Measurements from ENCODE around the gene DTHD1. TPM values are rescaled to one million over a fixed set of nuclear protein-coding genes. Genes with fewer than 3 reads are reported as not detected.

Gene DTHD1
- total and polyA plus RNA-seq, 2 donors (not counting 1 experiment from before 2014, with no cell fraction given), result not detected

DNA sequence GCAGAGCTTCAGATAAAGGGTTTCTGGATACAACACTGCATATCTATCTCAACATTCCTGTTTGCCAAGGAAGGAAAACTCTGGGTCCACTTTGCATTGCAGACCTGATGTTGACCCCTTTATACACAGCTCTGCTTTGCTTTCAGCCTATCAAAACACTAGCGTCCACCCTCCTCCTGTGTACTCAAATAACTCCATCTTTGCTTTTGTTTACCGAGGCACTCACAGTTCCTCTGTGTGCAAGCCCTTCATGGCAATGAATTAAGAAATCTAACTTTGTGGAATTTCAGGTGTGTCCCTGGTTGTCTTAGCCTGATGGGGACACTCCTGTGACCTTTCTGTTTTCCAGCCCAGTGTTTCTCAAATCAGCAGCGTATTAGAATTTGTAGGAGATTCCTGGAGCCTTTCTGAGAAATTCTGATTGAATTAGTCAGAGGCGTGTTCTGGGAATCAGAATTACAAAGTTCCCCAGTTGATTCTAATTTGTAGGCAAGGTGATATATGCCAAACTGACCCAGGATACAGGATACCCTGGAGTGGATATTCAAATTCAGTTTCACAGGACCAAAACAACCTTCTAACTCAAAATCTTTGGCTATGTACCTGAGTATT lies 68.6 kb downstream of the DTHD1 start:
- no peaks in the 10 kb centered on the region for H3K9me3 ChIP-seq (ENCODE audit: control insufficient read depth, insufficient read depth, low read depth, low read length)
- H3K4me2 ChIP-seq (ENCODE audit: extremely low read depth, insufficient read depth, low read length), result no peak overlapping the region
- no peaks in the 10 kb centered on the region for H4K20me1 ChIP-seq (ENCODE audit: control insufficient read depth, extremely low read depth, insufficient read depth, low read length)
- peak in 1 of 2 donors; percentile 20 for DNase-seq (ENCODE audit: low read depth in 2 of 2)
- no peaks in the 10 kb centered on the region for H3K4me1 ChIP-seq (ENCODE audit: control insufficient read depth, extremely low read depth, insufficient read depth, low read length)
- no peaks in the 10 kb centered on the region for H3K27me3 ChIP-seq (ENCODE audit: control insufficient read depth, insufficient read depth, low read length)
- H3K27ac ChIP-seq (ENCODE audit: insufficient read depth, low read length), result no peak overlapping the region
- H2AFZ ChIP-seq (ENCODE audit: low read length), result no peak overlapping the region
- TF ChIP-seq, protein P1, sequence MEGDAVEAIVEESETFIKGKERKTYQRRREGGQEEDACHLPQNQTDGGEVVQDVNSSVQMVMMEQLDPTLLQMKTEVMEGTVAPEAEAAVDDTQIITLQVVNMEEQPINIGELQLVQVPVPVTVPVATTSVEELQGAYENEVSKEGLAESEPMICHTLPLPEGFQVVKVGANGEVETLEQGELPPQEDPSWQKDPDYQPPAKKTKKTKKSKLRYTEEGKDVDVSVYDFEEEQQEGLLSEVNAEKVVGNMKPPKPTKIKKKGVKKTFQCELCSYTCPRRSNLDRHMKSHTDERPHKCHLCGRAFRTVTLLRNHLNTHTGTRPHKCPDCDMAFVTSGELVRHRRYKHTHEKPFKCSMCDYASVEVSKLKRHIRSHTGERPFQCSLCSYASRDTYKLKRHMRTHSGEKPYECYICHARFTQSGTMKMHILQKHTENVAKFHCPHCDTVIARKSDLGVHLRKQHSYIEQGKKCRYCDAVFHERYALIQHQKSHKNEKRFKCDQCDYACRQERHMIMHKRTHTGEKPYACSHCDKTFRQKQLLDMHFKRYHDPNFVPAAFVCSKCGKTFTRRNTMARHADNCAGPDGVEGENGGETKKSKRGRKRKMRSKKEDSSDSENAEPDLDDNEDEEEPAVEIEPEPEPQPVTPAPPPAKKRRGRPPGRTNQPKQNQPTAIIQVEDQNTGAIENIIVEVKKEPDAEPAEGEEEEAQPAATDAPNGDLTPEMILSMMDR (conservative IDR thresholded peaks at IDR 0.05 in 1 of 2, IDR thresholded peaks at IDR 0.05 in 1 of 2; ENCODE audit: low read depth in 1 of 2, low read length in 2 of 2), result no peak
- TF ChIP-seq EZH2 (IDR thresholded peaks at IDR 0.05; ENCODE audit: low read length, missing control alignments), result no peak
- H3K4me3 ChIP-seq (replicated peaks in 1 of 4; ENCODE audit: control extremely low read depth in 1 of 4, insufficient read depth in 1 of 4, low read depth in 3 of 4, low read length in 4 of 4), result no peak overlapping the region
- H3K79me2 ChIP-seq (ENCODE audit: control insufficient read depth, insufficient read depth, low read length), result no peaks in the 10 kb centered on the region
- H3K36me3 ChIP-seq (ENCODE audit: control insufficient read depth, insufficient read depth, low read length), result no peaks in the 10 kb centered on the region
- no peak overlapping the region for H3K9ac ChIP-seq (ENCODE audit: insufficient read depth, low read length)

DNA sequence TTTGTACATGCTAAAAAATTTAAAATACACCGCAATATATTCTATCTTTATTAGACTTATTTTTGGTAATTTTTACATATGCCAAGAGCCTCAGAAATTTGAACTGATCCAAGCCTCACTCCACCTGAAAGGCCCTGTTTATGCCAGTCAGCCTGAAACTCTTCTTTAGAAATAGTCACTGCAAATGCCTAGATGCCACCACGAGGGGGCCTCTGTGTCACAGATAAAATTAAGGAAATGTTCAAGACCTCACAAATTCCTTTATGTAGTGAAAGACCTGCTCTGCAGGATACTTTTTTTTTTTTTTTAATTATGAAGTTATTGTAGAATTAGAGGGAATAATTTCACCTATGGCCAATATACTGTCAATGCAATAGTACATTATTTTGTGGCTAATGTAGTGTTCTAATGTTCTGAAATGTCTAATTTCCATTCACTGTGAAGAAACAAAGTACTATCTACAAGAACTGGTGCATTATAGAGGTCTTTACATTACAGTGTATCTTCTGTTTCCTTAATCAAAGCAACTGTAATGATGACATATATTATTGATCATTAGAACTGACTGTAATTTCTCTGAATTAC lies 69.8 kb downstream of the DTHD1 start:
- Histone ChIP-seq H3K36me3 (ENCODE audit: control insufficient read depth, insufficient read depth, low read length) (no peaks in the 10 kb centered on the region), H3K27ac (ENCODE audit: insufficient read depth, low read length) (no peak overlapping the region), H3K4me3 (replicated peaks in 1 of 4; ENCODE audit: control extremely low read depth in 1 of 4, insufficient read depth in 1 of 4, low read depth in 3 of 4, low read length in 4 of 4) (no peak overlapping the region), H3K4me2 (ENCODE audit: extremely low read depth, insufficient read depth, low read length) (no peak overlapping the region), H3K9ac (ENCODE audit: insufficient read depth, low read length) (no peak overlapping the region), H2AFZ (ENCODE audit: low read length) (no peak overlapping the region), H3K9me3 (ENCODE audit: control insufficient read depth, insufficient read depth, low read depth, low read length) (no peaks in the 10 kb centered on the region), H3K79me2 (ENCODE audit: control insufficient read depth, insufficient read depth, low read length) (no peaks in the 10 kb centered on the region), H3K27me3 (ENCODE audit: control insufficient read depth, insufficient read depth, low read length) (no peaks in the 10 kb centered on the region), H3K4me1 (ENCODE audit: control insufficient read depth, extremely low read depth, insufficient read depth, low read length) (no peaks in the 10 kb centered on the region), H4K20me1 (ENCODE audit: control insufficient read depth, extremely low read depth, insufficient read depth, low read length) (no peaks in the 10 kb centered on the region)
- TF ChIP-seq EZH2 (IDR thresholded peaks at IDR 0.05; ENCODE audit: low read length, missing control alignments), result no peak
- TF ChIP-seq, protein P1 (conservative IDR thresholded peaks at IDR 0.05 in 1 of 2, IDR thresholded peaks at IDR 0.05 in 1 of 2; ENCODE audit: low read depth in 1 of 2, low read length in 2 of 2), result peak; percentile 30 to 67
- peak; percentile 37 to 40 for DNase-seq (ENCODE audit: low read depth in 2 of 2)

DNA sequence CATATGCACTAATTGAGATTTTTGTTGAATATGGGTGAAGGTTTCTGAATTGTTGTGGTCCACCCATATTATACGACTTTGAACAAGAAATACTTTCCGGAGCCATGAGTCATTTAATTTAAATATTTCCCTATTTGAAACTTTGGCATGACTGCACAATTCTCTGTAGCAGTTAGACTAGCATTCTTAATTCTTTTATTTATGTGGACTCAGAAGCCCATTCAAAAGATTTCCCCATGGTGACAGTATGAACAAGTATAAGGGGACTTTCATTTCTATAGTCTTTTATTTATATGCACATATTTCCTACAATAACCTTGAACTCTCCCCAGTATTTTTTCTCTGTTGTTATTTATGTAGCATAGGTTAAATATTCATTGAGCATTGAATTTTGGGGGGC lies 72.6 kb downstream of the DTHD1 start:
- no peaks in the 10 kb centered on the region for H3K79me2 ChIP-seq (ENCODE audit: control insufficient read depth, insufficient read depth, low read length)
- no peaks in the 10 kb centered on the region for H3K27me3 ChIP-seq (ENCODE audit: control insufficient read depth, insufficient read depth, low read length)
- no peaks in the 10 kb centered on the region for H3K9me3 ChIP-seq (ENCODE audit: control insufficient read depth, insufficient read depth, low read depth, low read length)
- no peak overlapping the region for H3K9ac ChIP-seq (ENCODE audit: insufficient read depth, low read length)
- TF ChIP-seq, protein P1 (conservative IDR thresholded peaks at IDR 0.05 in 1 of 2, IDR thresholded peaks at IDR 0.05 in 1 of 2; ENCODE audit: low read depth in 1 of 2, low read length in 2 of 2), result no peak
- no peak for TF ChIP-seq EZH2 (IDR thresholded peaks at IDR 0.05; ENCODE audit: low read length, missing control alignments)
- no peaks in the 10 kb centered on the region for H3K4me1 ChIP-seq (ENCODE audit: control insufficient read depth, extremely low read depth, insufficient read depth, low read length)
- H3K4me3 ChIP-seq (replicated peaks in 1 of 4; ENCODE audit: control extremely low read depth in 1 of 4, insufficient read depth in 1 of 4, low read depth in 3 of 4, low read length in 4 of 4), result no peak overlapping the region
- no peak overlapping the region for H2AFZ ChIP-seq (ENCODE audit: low read length)
- H3K36me3 ChIP-seq (ENCODE audit: control insufficient read depth, insufficient read depth, low read length), result no peaks in the 10 kb centered on the region
- H3K27ac ChIP-seq (ENCODE audit: insufficient read depth, low read length), result no peak overlapping the region
- no peak for DNase-seq (ENCODE audit: low read depth in 2 of 2)
- no peaks in the 10 kb centered on the region for H4K20me1 ChIP-seq (ENCODE audit: control insufficient read depth, extremely low read depth, insufficient read depth, low read length)
- H3K4me2 ChIP-seq (ENCODE audit: extremely low read depth, insufficient read depth, low read length), result no peak overlapping the region

All from fibroblast of lung (primary cell).